ENCODE measurements around the gene SPINK8.
"Not testable (repeated sequence)": the region's sequence is repeated elsewhere in the genome, so short reads cannot be mapped to it uniquely, and the experiment has no call there.

The SPINK8 gene

DNA sequence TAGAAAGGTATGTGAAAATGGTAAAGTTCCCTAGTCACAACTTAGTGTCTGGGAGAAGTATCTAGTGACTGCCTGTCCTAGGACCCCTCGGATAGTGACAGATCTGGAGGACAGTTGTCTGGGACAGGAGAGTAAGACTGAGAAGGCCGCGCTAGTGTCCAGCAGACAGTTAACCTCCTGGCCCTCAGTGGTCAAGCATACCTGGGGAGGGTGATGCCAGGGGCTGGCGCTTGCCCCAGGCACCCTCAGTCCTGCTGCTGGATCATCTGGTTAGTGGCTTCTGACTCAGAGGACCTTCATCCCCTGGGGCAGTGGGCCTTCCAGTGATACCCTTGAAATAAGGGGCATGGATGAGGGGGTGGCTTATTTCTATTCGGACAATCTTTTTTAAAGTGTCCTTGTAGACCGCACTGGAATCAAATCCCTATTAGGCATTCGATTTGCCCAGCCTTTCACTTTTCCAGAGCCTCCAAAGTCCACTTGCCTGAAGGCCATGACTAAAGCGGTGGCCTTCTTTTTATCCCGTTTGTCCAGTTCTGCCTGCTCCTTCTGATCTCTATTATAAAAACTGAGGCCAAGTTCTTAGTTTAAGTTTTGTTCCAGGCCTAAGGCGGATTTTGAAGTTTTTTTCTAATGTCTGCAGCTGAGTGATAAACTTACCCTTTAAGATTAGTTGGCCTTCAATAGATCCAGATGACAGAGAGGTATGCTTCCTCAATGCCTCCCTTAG, 1.6 kb downstream of the SPINK8 start:
- not testable (repeated sequence) for DNase-seq (ENCODE audit: low read depth in 2 of 3, low spot score in 2 of 3)

DNA sequence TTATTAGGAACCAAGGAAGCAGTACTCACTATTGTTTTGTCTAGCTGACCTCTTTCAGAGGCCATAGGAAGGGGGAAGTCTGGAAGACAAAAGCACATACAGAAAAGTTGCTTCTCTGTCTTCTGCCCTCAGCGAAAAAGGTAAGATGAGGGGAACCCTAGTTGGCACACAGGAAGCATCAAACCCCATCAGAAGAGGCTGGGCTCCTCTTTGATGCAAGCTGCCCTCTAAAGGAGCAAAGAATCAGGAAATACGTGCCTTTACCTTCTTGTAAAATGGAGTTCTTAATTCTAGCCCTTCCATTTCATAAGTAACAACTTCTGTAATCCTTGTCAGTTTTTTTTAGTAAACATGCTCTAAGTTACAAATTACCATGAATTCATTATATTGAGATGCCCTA, 12.5 kb downstream of the SPINK8 start:
- no peak for DNase-seq (ENCODE audit: low read depth in 2 of 3, low spot score in 2 of 3)

DNA sequence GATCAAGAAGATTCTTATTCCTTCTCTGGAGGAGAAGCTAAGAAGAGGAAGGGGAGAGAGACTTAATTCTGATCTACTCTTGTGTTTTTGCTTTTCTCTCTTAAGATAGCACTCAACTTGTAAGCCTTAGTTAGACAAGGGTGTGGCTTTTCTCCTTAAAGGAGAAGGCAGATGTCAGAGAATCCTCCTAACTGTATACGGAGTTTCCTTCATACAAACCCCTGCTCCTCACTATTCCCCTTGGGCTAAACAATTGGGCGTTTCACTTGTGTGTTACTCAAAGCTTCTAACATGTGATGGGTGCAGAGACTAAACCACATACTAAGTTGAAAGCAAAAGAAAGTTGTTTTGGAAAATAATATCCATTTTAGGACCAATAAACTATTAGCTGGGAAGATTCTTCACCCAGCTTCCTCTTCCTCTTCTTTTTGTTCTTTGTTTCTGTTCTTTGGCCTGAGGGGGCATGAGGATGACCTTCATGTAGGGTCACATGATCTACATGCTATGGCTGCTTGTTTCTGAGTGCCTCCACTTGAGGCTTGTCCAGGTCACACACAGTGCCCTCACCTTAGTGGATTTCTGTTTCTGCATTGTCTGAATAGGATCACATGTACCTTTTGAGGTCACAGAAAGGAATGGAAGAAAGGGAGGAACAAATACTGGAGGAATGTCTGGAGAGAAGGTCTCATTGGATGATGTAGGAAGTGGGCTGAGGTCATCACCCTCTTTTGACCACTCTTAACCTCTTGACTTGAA, 14.6 kb downstream of the SPINK8 start:
- no peak for DNase-seq (ENCODE audit: low read depth in 2 of 3, low spot score in 2 of 3)

DNA sequence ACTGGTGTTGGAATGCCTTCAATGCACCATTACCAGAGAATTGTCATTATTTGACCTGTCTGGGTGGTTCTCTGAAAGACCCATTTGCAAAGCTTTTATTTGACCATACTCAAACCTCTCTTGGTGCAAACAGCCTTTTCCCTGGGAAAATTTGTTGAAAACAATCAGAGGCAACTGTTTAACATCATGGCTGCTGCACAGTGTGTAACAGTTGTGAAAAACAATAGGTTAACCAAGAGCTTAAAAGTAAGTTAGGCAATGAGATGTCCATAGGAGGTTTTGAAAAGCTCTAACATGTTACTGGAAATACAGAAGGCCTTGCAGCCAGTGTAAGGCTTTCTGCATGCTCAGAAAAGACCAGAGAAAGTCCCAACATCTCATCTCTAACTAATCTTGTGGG, 18.9 kb downstream of the SPINK8 start:
- DNase-seq (ENCODE audit: low read depth in 2 of 3, low spot score in 2 of 3) = no peak

DNA sequence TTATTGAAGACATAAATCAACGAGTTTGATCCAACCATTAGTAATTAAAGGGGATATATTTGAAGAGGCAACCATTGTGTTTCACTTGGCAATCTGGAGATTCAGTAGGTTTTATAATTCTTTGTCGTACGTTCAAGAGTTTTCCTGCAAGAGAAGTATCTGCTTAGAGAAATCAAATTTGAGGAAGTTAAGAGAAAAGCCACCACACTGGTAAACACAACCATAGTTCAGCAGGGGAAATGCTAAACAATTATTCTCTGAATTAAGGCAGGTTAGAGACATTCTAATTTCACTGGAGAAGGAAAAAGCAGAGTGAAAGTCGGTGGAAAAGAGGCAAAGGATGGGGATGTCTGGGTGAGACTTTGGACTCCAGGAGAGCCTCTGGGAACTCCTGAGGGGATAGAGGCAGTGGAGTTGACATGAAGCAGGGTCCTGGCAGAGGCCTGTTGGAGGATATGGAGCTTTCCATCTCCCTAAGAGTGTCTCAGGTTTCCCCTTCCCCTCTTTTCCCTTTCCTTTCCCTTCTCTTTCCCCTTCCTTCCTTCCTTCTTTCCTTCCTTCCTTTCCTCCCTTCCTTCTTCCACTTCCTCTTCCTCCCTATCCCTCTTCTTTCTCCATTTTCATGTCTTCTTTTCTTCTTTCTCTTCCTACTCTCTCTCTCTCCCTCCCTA, 26.5 kb downstream of the SPINK8 start:
- no peak for DNase-seq (ENCODE audit: low read depth in 2 of 3, low spot score in 2 of 3)

DNA sequence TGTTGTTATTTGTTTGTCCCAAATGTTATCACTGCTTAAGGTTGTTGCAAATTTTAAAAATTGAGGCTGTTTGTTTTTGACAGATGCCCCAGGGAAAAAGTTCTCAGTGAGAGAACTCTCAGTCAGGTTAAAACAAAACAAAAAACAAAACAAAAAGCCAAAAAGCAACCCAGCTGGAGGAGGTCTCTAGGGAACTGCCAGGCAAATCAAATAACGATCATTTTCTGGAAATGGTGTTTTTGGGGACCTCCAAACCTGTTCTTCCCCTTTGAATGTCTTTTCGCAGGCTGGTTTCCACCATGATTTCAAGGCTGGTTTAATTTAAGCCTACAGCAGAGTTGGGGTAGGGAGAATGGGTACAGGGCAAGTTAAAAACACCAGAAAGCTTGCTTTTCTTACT, 27.2 kb downstream of the SPINK8 start:
- DNase-seq (ENCODE audit: low read depth in 2 of 3, low spot score in 2 of 3) = no peak

DNA sequence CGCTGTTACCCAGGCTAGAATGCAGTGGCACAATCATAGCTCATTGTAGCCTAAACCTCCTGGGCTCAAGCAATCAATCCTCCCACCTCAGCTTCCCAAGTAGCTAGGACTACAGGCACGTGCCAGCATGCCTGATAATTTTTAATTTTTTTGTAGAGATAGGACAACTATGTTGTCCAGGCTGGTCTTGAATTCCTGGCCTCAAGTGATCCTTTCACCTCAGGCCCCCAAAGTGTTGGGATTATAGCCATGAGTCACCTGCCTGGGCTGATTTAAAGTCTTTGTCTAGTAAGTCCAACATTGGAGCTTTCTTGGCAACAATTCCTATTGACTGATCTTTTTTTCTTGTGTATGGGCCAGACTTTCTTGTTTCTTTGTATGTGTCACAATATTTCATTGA, 28.1 kb downstream of the SPINK8 start:
- DNase-seq (ENCODE audit: low read depth in 2 of 3, low spot score in 2 of 3) = no peak

DNA sequence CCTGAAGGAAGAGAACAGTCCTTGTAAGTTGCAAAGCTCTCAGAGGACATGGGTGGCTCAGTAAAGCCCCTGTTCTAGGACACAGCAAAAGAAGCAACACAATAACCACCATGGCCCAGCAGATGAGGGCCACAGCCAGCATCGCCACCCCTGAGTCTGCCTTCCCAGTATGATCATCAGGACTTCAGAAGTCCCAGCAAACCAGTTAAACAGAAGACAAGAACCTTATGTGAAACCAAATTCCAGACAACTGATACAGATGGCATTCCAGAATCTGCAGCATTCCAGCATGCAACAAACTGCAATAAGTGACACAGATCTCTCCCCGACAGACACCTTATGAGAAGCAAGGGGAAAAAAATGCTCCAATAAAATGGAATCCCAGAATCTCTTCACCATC, 30.4 kb downstream of the SPINK8 start:
- DNase-seq (ENCODE audit: low read depth in 2 of 3, low spot score in 2 of 3) = no peak

DNA sequence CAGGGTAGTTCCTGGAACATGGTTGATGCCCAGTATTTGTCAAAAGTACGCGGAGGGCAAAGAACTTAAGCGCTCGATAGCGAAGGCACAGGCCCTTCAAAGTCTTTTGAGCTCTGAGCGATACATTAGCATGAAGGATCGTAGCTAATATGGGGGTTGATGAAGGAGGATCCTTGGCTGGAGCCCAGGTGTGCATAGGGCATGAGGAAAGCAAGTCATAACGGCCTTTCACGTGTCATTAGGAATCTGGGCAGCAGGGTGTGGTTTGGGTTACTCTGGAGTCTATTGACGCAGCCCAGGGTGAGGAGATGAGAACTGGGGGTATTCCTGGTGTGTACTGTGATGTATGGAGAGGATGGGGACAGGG, 31.7 kb downstream of the SPINK8 start:
- peak in 1 of 3 experiments; percentile 5 for DNase-seq (ENCODE audit: low read depth in 2 of 3, low spot score in 2 of 3)

DNA sequence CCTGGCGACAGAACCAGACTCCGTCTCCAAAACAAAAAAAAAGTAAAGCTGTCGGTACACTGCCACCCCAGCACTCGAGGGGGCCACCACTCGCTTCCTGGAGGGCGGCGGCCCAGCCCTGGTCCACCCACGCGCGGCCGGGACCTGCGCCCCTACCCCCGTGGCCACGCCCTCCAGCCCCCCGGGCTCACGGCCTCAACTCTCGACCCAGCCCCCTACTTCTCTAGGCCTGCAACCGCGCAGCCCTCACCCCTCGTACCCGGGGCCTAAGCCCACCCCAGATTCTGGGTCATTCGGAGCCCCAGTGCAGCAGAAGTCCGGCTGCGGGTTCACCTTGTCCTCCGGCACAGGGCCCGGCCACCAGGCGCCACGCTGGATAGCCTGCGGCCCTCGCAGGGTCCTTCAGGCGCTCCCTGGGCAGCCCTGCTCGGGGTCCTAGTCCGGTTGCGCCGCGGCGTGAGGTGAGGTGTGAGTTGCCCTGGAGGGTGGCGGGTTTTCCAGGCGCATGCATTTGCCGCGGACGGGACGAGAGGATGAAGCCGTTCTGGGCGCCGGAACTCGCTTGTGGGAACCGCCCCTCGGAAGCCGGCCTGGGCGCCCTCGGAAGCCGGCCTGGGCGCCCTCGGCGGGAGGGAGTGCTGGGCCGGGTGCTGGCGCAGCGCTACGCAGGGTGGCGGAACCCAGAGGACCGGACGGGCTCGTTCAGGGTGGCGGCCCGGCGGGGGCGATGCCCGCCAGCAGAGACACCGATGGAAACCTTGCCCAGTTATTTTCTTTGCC, 32.3 kb downstream of the SPINK8 start, which contains the start of gene NME6:
Gene NME6, minus strand, starts transcription at position 348 of the 780 bp plus-strand sequence.
- peak; percentile 90 to 93 (median 91) for DNase-seq (ENCODE audit: low read depth in 2 of 3, low spot score in 2 of 3)

DNA sequence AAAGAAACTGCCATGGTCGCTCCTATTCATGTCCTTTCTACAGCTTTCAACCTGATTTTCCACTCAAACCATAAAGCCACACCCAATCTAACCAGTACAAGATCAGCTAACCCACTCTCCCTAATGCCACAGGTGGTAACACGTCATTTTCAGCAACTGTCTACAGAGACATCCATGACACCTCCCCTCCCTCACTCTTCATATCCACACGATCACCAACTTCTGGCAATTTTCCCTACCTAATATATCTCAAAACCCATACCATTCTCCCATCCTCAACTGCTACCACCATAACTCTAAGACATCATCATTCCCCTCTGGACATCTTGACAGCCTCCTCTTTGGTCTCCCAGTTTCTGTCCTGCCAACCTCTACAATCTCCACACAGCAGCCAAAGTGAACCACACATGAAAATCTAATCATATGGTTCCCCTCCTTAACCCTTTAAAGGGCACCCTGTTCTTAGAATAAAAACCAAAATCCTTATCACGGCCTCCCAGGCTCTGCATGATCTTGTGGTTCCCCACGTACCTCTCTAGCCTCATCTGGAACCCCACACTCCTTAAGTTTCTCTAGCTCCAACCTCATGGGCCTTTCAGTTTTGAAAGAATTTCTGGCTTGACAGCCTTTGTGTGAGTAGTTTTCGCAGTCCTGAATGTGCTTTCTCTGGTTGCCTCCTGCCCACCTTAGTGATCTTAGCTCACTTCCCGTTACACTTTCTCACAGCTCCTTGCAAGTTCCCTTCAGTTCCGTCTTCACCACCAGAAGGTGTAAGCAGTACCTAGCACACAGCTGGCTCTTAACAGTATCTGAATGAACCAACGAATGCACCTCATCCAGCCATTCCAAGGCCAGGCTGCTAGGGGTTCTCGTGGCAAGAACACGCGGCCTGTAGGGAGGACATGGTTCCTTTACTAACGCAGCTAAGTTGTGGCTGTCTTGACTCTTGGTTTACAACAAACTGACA, 33.4 kb downstream of the SPINK8 start:
- DNase-seq (ENCODE audit: low read depth in 2 of 3, low spot score in 2 of 3) = peak; percentile 4 to 17 (median 14)

DNA sequence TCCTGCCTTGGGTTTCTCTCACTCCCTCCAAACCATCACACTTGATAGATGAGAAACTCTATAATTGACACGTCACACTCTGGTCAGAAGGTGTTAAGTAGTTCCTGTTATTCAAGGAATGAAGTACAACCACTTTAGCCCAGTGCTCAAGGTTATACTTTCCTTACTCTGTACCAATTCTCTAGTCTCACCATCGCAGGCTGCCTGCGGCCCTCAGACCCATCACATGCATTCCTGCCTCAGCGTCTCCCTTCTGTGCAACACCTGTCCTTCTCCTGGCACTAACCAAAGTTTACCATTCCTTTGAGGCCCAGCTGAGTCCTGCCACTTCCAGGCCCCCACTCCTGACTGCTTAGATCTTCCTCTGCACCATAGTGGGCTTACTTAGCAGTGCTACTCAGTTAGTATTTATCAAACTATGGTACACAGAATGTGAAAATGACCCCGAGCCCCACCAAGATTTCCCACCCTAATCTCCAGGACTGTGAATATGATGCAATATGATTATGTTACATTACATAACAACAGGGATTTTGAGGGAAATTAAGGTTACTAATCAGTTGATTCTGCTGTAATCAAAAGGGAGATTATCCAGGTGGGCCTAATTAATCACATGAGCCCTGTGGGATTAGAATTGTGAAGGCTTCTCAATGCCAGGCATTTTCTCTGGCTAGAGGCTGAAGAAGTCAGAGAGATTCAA, 36.2 kb downstream of the SPINK8 start:
- DNase-seq (ENCODE audit: low read depth in 2 of 3, low spot score in 2 of 3) = no peak

DNA sequence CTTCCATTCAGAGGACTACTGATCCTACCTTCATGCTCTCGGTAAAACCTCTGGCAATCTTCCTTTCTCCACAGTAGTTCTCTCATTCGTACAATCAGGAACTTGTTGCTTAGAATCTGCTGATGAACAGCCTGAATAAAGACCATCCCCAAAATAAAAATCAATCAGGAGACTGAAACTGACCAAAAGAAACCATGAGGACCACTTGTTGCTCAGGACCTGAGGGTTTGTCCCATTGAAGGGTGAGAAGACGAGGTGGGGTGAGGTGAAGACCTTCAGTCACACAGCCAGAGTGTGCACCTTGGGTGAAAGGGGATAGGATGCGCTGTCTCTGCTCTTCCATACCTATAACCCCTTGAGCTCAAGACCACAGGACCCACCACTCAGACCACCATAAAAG, 36.8 kb downstream of the SPINK8 start:
- no peak for DNase-seq (ENCODE audit: low read depth in 2 of 3, low spot score in 2 of 3)

DNA sequence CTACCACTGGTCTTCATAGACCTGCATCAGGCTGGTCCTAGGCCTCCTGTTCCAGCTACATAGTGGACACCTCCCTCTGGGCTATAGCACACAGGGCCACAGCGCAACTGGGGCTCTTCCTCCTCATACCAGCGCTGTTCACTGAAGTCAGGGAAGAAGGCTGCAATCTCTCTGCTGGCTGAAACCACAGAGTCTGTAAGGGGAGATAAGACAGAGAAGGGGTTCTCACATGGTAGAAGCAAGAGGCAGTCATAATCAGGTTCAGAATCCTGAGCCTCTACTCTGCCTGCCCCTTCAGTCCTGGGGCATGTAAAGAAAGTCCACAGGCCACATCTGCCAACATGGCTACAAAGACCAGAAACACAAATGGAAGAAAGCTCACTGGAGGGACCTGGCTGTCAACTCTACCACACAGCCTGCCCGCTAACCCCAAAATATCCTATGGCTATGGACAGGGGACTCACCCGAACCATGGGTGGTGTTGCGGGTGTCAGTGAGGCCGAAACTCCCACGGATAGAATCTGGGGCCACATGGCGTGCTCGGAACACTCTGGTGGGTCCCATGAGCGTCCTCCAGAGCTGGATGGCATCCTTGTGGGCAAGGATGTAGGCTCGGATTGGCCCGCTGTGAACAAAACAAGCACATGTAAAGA, 38.7 kb downstream of the SPINK8 start:
- no peak for DNase-seq (ENCODE audit: low read depth in 2 of 3, low spot score in 2 of 3)

DNA sequence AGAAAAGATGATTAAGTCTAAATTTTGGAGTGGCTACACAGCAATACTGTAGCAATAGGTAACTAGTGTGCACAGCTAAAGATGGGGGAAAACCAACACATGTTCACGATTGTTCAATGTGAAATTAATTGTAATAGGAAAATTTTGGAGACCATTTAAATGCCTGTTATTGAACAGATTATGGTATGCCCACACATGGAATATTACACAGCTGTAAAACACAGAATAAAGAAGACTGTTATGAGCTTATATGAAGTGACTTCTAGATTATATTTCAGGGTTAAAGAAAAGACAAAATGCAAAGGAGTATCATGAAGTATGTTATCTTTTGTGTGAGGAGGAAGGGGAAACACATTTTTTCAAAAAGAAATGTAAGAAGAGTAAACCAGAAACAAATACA, 43.8 kb downstream of the SPINK8 start:
- no peak for DNase-seq (ENCODE audit: low read depth in 2 of 3, low spot score in 2 of 3)

DNA sequence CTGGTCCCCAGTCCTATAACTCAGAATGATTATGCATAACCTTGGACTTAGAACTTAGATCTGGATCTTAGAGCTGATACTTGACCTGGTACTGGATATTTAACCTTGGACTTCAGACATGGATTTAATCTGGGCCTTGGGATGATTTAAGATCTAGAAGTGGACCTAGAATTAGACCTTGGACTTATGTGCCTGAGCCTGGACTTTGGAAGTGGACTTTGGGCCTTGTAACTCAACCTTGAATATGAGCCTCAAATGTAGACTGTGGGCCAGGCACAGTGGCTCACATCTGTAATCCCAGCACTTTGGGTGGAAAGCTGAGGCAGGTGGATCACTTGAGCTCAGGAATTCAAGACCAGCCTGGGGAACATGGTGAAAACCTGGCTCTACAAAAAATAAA, 46.4 kb downstream of the SPINK8 start:
- DNase-seq (ENCODE audit: low read depth in 2 of 3, low spot score in 2 of 3) = no peak

DNA sequence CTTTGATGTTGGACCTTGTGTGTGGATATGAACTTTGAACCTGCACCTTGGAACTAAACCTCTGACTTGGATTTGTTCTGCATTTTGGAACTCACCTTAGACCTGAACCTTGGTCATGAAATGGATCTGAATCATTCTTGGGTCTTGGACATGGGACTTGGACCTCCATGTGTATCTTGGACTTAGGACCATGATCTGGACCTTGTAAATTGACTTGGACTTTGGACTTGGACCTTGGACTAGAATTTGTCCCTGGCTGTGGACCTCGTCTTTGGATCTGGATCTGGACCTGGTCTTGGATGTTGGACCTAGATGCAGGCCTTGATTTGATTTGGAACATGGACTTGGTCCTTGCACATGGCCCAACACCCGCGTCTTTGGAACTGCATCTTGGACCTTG, 47.2 kb downstream of the SPINK8 start:
- no peak for DNase-seq (ENCODE audit: low read depth in 2 of 3, low spot score in 2 of 3)

DNA sequence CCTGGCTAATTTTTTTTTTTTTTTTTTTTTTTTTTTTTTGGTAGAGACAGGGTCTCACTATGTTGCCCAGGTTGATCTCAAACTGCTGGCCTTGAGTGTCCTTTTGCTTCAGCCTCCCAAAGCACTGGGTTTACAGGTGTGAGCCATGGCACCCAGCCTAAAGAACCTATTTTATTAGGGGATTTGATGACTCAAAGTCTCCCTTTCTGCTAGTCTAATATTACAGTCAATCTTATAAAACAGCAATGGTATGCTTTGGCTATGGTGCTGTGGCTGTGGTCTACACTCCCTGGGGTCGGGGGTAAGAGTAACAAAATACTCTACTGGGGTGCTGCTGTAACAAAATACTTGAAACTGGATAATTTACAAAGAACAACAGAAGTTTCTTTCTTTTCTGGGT, 47.8 kb downstream of the SPINK8 start:
- DNase-seq (ENCODE audit: low read depth in 2 of 3, low spot score in 2 of 3) = no peak

DNA sequence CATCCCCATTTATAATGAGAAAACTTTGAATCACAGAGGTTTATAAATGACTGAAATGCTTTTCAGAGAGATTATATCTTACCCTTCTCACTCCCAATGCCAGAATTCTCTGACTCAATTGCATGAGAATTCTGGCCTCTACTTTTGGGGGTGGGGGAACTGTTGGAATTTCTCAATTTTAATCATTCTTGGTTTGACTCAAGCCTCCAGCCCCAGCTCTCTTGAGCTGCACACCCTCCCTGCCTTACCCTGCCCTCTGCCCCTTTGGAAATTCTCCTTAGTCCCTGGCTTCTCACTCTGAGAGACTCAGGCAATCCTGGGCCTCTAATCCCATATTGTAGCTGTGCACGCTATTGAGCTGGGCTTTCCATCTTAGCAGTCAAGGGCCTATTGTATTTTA, 48.3 kb downstream of the SPINK8 start:
- DNase-seq (ENCODE audit: low read depth in 2 of 3, low spot score in 2 of 3) = no peak
